UCSD-AML1 (cell line): ENCODE measurements around the gene ANO4.

Experiments used
- DNase-seq: peaks from one replicate; lab custom pipeline; 2025; ENCODE audit not compliant: unreplicated experiment; lab: John Stamatoyannopoulos, UW

Gene ANO4

GRCh38 chr12:101173197-101173749 lies 378.7 kb downstream of the ANO4 start:
- no peak for DNase-seq

GRCh38 chr12:101174541-101174940 lies 380.0 kb downstream of the ANO4 start:
- no peak for DNase-seq
